Stimulated activated CD4-positive, alpha-beta T cell treated with anti-CD3 and anti-CD28 coated beads, Interleukin-4, amount 100 ng/mL, for 48 hours (primary cell): Measurements from ENCODE around the gene SPDYE6.
"Not testable (repeated sequence)": the region's sequence is repeated elsewhere in the genome, so short reads cannot be mapped to it uniquely, and the experiment has no call there.

Source experiments
- DNase-seq, 2 donors: peaks; one replicate each; pipeline ENCODE4 v3.0.0-alpha.2; 2020; ENCODE audit warnings: low read depth in 2 of 2

The SPDYE6 gene

GRCh38 chr7:102356344-102356743 is at the start of gene SPDYE6:
SPDYE6 (minus strand) TSS chr7:102356444; CDS start chr7:102356023, 421 bp downstream.
- not testable (repeated sequence) for DNase-seq

DNA sequence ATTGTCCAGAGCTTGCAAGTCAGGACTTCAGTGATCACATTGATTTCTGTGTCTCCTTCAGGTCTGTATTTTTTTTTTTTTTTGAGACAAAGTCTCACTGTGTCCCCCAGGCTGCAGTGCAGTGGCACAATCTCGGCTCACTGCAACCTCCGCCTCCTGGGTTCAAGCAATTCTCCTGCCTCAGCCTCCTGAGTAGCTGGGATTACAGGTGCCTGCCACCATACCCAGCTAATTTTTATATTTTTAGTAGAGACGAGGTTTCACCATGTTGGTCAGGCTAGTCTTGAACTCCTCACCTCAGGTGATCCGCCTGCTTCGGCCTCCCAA is 48.6 kb upstream of the SPDYE6 start:
- DNase-seq = not testable (repeated sequence)

DNA sequence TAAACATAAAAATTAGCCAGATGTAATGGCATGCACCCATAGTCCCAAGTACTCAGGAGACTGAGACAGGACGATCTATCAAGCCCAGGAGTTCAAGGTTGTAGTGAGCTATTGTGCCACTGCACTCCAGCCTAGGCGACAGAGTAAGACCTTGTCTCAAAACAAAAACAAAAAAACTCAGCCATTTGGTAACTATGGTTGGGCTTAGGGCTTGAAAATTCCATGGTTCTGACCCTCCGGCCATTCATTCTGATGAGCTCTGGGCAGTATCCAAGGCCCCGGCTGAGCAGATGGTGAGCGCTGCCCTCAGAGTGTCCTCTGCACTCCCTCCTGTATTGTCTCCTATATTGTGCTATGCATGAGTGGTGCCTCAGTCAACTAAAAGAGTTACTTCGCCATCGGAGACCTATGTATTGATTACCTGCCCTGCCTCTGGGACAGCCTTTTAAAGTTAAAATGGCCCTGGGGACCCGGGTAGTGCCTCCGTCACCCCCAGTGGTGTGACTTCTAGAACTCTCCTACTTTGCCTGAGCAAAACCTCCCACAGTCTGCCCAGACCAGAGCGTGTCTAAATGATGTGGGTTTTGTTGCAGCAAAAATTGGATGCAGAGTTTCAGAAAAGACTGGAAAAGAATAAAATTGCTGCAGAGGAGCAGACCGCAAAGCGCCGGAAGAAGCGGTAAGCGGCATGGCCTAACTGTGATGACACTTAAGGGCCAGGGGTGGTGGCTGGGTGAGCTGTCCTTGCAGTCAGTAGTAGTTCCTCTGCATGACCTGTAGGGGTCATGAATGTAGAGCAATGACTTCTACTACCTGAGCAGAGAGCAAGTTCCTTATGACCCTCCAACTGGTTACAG is 48.0 kb upstream of the SPDYE6 start:
- peak in 1 of 2 donors; percentile 34 for DNase-seq

GRCh38 chr7:102403563-102403962 is 47.3 kb upstream of the SPDYE6 start:
- no peak for DNase-seq

- DNase-seq = no peak
Measured at GRCh38 chr7:102400360-102400759, 44.1 kb upstream of the SPDYE6 start.

DNA sequence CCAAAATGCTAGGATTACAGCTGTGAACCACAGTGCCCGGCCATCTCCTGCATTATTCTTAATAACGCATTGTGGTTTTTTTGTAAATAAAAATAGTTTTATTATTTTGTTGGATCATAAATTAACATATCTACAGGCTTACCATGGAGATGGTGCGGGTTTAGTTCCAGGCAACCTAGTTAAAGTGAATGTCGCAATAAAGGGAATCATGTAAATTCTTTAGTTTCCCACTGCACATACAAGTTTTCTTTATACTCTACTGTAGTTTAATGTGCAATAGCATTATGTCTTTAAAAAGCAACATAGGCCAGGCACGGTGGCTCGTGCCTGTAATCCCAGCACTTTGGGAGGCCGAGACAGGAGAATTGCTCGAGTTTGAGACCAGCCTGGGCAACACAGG is 42.3 kb upstream of the SPDYE6 start:
- no peak for DNase-seq

DNA sequence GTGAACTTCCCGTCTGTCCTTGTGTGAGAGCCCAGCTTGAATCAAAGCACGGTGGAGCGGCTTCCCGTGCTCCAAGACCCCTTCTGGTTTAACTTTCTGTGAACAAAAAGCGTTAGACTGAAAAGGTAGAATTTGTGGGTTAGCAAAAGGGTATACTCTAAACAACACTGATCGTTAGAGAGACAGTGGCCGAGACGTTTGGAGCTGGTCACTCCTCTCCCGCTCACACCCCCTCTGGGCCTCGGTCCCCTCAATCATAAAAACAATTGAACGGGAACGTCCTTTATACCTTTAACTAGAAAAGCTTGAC is 40.4 kb upstream of the SPDYE6 start:
- DNase-seq = no peak

- peak; percentile 57 to 78 for DNase-seq
Measured at GRCh38 chr7:102395873-102396709, 39.8 kb upstream of the SPDYE6 start, which contains the start of gene PRKRIP1. PRKRIP1 (plus strand) TSS chr7:102396363; CDS start chr7:102396412, 49 bp downstream.

DNA sequence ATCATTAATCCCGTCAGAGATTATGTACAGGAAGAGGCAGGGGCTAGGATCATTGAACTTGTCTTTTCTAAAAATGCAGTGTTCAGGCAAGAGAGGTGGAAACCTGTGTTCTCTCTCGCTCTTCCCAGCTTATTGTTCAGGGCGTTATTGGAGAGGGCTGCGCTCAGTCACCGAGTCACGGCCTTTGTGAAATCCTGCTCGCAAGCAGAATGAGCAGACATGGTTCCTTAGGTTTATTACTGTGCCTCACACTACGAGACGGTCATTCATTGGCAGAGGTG is 39.3 kb upstream of the SPDYE6 start:
- DNase-seq = no peak

DNA sequence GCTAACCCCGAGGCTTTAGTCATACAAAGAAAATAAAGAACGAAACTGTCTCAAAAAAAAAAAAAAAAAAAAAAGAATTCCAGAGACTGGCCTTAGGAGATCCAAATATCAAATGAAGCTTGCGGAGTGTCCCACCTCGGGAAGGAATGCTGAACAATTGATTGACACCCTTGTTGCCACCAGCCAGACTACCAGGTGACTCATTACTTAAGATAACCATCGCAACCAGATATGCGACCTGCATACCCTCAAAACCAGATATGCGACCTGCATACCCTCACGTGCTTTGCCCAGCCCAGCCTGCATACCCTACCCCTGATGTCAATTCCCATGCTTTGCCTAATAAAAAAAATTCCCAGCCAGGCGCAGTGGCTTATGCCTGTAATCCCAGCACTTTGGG is 37.2 kb upstream of the SPDYE6 start:
- DNase-seq = no peak

- no peak for DNase-seq
Measured at GRCh38 chr7:102392330-102392729, 36.1 kb upstream of the SPDYE6 start.

DNA sequence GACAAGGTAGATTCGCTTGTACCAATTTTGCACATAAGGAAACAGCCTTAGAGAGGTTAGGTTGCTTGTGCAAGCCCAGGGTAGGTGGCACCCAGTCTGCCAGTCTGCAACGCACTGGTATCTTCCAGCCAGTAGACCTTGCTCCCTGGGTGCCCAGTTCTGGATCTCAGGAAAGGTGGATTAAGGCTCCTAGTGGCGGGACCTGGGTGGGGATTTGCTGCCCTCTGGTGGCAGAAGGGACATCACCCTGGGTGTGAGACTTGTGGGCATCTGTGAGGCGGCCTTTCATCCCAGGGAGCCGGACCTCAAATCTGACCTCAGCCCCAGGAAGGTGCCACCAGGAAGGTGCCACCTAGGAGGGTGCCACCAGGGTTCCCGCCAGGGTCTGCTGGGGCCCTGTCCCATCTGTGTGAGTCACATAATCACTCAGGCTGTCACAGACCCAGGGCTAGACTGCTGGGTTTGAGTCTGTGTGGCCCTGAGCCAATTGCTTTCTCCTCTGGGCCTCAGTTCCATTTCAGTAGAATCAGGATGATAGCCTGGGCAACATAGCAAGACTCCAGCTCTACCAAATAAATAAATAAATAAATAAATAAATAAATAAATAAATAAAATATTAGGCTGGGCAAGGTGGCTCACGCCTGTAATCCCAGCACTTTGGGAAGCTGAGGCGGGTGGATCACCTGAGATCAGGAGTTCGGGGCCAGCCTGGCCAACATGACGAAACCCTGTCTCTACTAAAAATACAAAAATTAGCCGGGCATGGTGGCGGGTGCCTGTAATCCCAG is 34.6 kb upstream of the SPDYE6 start:
- DNase-seq = peak; percentile 59 to 64

DNA sequence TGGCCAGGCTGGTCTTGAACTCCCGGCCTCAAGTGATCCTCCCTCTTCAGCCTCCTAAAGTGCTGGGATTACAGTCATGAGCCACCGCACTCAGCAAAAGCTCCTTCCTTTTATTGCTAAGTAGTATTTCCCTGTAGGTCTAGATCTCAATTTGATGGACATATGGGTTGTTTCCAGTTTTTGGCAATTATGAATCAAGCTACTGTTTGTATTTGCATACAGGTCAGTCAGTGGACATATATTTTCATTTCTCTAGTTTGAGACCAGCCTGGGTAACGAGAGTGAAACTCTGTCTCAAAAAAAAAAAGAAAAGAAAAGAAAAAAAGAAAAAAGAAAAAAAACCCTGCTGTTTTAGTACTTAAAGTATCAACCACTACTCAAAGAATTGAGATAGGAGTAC is 33.6 kb upstream of the SPDYE6 start:
- DNase-seq = no peak

DNA sequence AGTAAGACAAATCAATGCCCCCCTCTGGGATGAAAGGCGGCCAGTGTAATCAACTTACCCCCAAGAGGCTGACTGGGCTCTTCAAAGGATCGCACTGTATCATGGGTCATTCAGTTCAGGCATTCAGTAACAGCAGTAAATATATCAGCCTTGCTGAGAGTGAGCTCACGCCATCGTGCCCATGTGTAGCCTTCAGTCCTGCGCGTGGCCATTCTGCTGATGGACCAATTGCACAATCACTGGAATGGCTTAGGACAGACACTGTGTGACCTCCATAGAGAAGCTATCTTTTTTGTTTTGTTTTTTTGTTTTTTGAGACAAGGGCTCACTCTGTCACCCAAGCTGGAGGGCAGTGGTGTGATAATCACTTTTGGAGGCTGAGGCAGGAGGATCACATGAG is 30.8 kb upstream of the SPDYE6 start:
- no peak for DNase-seq

- DNase-seq = not testable (repeated sequence)
Measured at GRCh38 chr7:102381696-102382425, 25.6 kb upstream of the SPDYE6 start.

DNA sequence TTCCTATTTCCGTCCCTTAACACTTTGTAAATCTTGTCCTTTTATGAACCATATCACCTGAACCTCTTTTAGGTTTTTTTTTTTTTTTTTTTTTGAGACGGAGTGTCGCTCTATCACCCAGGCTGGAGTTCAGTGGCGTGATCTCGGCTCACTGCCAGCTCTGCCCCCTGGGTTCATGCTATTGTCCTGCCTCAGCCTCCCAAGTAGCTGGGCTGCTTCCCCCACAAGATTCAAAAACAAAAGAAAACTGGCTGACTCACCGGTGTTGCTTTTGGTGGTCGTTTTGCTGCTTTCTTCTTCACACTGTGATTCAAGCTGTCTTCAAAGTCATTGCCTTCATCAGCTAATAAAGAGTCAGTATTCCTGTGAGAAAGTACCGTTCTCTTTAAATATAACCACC is 24.6 kb upstream of the SPDYE6 start:
- not testable (repeated sequence) for DNase-seq

DNA sequence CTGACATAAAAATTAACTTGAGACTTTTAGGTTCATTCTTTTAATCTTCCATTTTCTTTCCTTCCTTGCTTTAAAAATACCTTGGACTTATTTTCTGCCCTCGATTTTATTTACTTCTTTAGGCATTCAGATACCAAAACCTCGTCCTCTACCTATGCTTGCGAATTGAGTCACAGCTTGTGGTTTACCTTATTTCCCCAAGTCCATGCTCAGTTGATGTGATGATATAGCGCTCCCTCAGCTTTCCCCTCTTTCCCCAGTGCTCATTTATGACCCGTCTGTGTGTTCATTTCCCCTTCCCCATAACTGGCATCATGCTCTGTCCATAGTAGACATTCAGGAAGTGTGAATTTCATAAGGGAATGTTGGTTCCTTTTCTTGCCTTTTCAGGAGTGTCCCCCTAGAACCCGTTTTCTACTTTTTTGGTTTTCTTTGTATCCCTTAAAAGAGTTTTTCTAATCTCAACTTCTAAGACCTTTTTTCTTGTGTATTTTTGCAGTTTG is 20.8 kb upstream of the SPDYE6 start:
- DNase-seq = no peak

- DNase-seq = not testable (repeated sequence)
Measured at GRCh38 chr7:102372796-102373195, 16.6 kb upstream of the SPDYE6 start.

- DNase-seq = not testable (repeated sequence)
Measured at GRCh38 chr7:102370038-102370437, 13.8 kb upstream of the SPDYE6 start.

DNA sequence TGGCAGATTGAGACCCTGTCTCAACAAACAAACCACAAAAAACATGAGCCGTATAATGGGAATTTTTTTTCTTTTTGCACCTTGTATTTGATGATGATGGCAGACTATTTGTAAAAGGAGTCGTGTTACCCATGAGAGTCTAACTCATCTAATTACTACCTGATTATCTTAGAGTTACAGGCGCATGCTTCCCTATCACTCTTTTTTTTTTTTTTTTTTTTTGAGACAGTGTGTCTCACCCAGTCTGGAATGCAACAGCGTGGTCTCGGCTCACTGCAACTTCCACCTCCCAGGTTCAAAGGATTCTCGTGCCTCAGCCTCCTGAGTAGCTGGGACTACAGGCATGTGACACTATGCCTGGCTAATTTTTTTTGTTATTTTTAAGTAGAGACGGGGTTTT is 9.1 kb upstream of the SPDYE6 start:
- DNase-seq = not testable (repeated sequence)

DNA sequence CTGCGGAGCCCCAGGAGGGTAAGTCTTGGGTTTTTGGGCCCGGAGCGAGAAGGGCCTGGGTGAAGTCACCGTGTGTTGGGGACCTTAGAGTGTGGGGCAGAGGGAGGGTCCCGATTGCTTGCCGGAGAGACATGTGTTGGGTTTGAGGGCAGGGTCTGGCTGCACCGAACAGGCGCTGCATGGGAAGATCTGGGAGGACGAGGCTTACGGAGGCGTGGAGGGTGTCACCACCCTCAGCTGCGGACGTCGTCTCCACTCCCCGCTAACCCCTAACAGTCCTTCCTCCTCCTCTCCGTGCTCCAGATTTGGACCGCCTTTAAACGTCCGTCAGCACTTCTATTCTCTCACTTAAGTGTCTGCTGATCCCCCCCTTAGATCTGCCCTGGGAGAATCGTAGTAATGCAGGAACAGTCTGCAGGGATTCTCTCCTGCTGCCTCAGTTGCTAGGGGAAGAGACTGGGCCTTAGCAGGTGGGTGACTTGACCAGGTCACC is 8.2 kb upstream of the SPDYE6 start:
- not testable (repeated sequence) for DNase-seq
